GM19452 (cell line): ENCODE measurements around the gene PHLDA3.
"Not testable (repeated sequence)": the region's sequence is repeated elsewhere in the genome, so short reads cannot be mapped to it uniquely, and the experiment has no call there.

ENCODE experiments used
- ATAC-seq: cut with Tn5 transposase; IDR thresholded peaks from one replicate; pipeline ENCODE4 v1.9.1; 2021; ENCODE audit not compliant: unreplicated experiment

Gene PHLDA3

GRCh38 chr1:201504179-201504631, 35.2 kb upstream of the PHLDA3 start:
- no peak for ATAC-seq

- no peak for ATAC-seq
These were observed 34.6 kb upstream of the PHLDA3 start for GRCh38 chr1:201503397-201504176.

GRCh38 chr1:201502511-201502857, 33.5 kb upstream of the PHLDA3 start:
- no peak for ATAC-seq

- no peak for ATAC-seq
These were observed 33.0 kb upstream of the PHLDA3 start for GRCh38 chr1:201501812-201502510.

GRCh38 chr1:201501144-201501543, 32.2 kb upstream of the PHLDA3 start:
- ATAC-seq, result no peak

- no peak for ATAC-seq
These were observed 31.7 kb upstream of the PHLDA3 start for GRCh38 chr1:201500670-201501120.

- no peak for ATAC-seq
These were observed 31.0 kb upstream of the PHLDA3 start for GRCh38 chr1:201499795-201500669.

- no peak for ATAC-seq
These were observed 30.2 kb upstream of the PHLDA3 start for GRCh38 chr1:201499191-201499590.

GRCh38 chr1:201498621-201499020, 29.6 kb upstream of the PHLDA3 start:
- ATAC-seq, result no peak

- ATAC-seq, result no peak
These were observed 29.0 kb upstream of the PHLDA3 start for GRCh38 chr1:201497935-201498509.

- ATAC-seq, result no peak
These were observed 27.3 kb upstream of the PHLDA3 start for GRCh38 chr1:201496296-201496690.

- no peak for ATAC-seq
These were observed 26.7 kb upstream of the PHLDA3 start for GRCh38 chr1:201495551-201496295.

- ATAC-seq, result no peak
These were observed 25.0 kb upstream of the PHLDA3 start for GRCh38 chr1:201493757-201494617.

- ATAC-seq, result not testable (repeated sequence)
These were observed 24.2 kb upstream of the PHLDA3 start for GRCh38 chr1:201493026-201493656.

GRCh38 chr1:201491896-201492511, 23.0 kb upstream of the PHLDA3 start:
- no peak for ATAC-seq

GRCh38 chr1:201490708-201491131, 21.7 kb upstream of the PHLDA3 start:
- no peak for ATAC-seq

GRCh38 chr1:201489643-201490261, 20.8 kb upstream of the PHLDA3 start:
- ATAC-seq, result no peak
